DOHH2 (cell line): ENCODE measurements around the gene SEMA5B.

Experiments
- EZH2phosphoT487 ChIP-seq: fragments of 200-600 bp; sonication (generic); IDR thresholded peaks from 2 replicates; pipeline ENCODE4 v1.6.1; 2017; ENCODE audit warnings: borderline replicate concordance, mild to moderate bottlenecking, antibody characterized with exemption, low read length, moderate library complexity, mixed read lengths
- TF ChIP-seq, protein P1 (sequence below): fragments of 200-600 bp; sonication (generic); IDR thresholded peaks from one replicate; pipeline ENCODE4 v1.5.1; 2014; ENCODE audit warnings: antibody characterized with exemption, mild to moderate bottlenecking, low read depth, low read length; ENCODE audit not compliant: poor library complexity, severe bottlenecking

DNA sequence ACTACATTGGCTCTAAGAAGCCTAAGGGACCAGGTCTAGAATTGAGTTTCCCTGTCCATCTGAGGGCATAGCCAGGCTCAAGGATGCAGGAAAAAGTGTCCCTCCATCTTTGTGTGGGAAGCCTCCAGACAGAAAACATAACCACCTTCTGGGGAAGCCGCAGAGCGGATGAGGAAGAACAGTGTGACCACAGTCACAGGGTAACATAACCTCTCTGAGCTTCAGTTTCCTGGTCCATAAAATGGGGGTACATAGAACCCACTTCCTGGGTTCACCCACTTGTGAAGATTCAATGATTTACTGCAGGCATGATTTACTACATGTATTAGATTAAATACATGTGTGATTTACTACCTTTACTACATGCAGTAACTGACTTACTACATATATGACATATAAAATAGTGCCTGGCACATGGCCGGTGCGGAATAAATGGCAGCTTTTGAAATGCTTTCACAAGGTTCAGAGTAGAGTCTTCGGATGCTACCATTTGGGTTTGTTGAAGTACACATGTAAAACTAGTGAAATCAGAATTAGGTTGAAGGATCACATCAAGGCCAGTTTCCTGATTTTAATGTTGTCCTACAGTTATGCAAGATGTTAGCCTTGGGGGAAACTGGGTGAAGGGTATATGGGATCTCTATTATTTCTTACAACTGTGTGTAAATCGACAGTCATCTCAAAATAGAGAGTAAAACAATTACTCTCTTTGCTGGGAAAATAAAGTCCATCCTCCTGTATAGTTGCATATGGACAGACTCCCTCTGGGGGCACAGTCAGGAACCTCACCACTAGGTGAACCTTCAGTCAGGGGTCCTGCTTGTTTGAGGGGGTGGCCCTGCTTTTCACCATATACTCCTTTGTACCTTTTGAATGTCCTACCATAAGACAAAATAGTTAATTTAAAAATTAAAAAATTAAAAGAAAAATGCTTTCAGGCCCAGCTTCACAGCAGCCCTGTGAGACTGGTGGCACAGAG is 86.0 kb downstream of the SEMA5B start:
- TF ChIP-seq, protein P1, sequence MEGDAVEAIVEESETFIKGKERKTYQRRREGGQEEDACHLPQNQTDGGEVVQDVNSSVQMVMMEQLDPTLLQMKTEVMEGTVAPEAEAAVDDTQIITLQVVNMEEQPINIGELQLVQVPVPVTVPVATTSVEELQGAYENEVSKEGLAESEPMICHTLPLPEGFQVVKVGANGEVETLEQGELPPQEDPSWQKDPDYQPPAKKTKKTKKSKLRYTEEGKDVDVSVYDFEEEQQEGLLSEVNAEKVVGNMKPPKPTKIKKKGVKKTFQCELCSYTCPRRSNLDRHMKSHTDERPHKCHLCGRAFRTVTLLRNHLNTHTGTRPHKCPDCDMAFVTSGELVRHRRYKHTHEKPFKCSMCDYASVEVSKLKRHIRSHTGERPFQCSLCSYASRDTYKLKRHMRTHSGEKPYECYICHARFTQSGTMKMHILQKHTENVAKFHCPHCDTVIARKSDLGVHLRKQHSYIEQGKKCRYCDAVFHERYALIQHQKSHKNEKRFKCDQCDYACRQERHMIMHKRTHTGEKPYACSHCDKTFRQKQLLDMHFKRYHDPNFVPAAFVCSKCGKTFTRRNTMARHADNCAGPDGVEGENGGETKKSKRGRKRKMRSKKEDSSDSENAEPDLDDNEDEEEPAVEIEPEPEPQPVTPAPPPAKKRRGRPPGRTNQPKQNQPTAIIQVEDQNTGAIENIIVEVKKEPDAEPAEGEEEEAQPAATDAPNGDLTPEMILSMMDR: no peak
- no peak for TF ChIP-seq EZH2phosphoT487
